ENCODE measurements around the gene RASAL2.
"Not testable (repeated sequence)": the region's sequence is repeated elsewhere in the genome, so short reads cannot be mapped to it uniquely, and the experiment has no call there.

Gene RASAL2

DNA sequence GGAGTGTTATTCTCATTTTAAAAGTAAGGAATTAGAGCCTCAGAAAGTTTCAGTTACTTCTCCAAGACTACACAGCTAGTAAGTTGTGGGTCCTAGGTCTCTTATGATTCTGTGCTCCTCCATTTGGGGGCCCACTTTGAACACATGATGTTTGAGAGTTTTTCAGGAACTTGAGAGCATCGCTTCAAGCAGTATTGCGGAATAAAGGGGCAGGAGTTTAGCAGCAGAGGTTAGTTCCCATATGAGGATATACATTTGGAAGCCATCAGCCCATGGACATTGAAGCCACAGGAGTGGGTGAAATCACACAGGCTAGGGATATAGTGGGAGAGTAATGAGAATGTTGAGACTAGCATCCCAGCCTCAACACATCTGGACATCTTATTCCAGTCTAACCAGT is 143.2 kb downstream of the RASAL2 start:
- no peak for DNase-seq (ENCODE audit: low spot score)

DNA sequence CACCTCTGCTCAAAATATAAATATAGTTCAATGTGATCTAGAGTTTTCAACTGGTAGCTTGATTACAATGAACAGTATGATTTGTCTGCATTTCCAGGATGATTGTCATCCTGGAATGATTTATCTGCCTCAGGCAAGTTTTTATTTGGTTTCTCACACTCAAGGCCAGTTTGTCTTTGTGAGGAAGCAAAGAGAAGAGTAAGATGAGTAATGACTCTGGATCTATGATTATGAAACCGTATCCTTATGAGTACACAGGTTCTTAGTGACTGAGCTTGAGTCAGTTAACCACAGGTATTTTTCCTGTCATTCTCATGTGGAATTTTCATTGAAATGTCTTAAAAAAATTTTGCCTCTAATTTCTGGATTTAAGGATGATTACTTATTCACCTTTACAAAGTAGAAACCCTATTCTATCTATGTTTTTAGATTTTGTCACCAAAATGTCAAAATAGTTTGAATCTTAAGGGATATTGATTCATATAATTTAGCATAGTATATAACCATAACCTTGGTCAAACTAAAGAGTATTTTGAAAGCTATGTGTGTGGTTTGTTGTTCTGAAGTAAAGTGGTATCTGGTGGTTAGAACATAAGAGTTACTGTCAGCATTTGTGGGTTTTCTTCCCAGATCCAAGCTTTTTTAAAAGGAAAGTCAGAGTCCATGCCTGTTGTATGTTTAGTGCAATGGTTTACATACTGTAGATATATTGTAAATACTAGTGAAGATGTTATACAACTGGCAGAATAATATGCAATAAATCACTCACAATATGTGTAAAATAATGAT is 145.0 kb downstream of the RASAL2 start:
- DNase-seq (ENCODE audit: low spot score) = no peak

DNA sequence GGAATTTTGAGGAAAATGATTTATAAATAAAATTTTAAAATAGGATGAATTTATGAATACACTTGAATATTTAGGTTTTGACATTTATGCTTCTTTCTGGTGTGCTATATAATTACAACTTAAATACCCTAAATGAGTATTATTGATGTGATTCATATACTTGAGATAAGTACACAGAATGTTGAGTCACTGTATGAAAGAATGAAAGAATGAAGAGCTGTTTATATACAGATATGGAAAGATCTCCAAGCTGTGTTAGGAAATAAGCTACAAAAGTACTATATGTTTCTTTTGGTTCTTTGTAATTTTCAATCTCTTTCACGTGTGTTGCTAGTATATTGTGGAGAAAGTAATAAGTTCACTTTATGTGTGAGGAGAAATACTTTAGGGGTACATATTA is 147.2 kb downstream of the RASAL2 start:
- DNase-seq (ENCODE audit: low spot score) = no peak

DNA sequence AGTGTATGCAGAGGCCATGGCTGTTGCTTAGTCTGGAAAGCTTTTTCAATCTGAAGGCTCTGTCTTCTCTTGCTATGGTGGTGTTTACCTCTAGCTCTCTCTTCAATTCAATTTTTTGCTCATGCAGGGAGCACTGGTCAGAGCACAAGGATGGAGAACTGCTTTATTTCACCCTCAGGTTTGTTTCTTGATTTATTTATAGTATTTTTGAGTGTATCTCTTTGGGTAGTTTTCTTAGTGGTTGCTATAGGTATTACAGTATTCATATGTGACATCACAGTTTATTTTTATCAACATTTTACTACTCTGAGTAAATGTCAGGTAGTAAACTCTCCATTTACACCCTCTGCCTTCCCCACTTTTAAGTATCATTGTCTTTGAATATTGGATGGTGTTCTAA is 147.9 kb downstream of the RASAL2 start:
- DNase-seq (ENCODE audit: low spot score) = no peak

DNA sequence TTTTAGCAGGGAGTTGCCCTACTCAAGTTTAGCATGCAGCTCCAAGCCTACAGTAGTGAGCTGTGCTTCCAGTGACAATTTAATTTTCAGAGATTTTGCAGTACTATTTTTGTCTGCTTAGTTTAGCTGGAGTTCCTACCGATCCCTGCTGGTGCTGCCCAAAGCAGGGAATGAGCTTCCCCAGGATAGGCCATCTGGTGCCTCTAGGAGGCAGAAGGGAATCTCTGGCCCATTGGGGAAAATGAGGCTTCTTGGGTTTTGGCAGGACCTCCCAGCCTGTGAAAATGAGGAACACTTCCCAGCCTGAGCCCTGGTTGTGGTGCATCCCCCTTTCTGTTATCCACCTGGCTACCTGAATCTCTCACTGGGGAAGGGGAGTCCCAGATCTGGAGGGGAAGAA is 149.2 kb downstream of the RASAL2 start:
- DNase-seq (ENCODE audit: low spot score) = no peak

DNA sequence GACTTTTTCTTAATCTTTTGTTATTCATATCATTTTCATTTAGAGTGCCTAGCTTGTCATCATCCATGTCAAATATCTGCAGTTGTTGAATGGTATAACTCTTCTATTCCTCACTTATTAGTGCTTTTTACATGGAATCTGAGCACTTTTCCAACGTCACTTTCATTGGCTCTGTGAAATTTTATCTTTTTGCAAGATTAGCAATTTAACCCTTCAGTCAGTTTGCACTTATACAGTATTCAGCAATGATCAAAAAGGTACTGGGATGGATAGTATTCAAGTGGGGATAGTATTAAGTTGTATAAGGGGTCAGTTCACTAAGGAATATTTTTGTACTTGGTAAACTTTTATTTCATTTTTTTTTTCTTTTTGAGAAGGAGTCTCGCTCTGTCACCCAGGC is 150.0 kb downstream of the RASAL2 start:
- DNase-seq (ENCODE audit: low spot score) = no peak

DNA sequence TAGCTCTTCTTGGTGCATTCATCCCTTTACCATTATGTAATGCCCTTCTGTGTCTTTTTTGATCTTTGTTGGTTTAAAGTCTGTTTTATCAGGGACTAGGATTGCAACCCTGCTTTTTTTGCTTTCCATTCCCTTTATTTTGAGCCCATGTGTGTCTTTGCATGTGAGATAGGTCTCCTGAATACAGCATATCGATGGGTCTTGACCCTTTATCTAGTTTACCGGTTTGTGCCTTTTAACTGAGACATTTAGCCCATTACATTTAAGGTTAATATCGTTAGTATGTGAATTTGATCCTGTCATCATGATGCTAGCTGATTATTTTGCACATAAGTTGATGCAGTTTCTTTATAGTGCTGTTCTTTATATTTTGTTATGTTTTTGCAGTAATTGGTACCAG is 154.4 kb downstream of the RASAL2 start:
- DNase-seq (ENCODE audit: low spot score) = not testable (repeated sequence)

DNA sequence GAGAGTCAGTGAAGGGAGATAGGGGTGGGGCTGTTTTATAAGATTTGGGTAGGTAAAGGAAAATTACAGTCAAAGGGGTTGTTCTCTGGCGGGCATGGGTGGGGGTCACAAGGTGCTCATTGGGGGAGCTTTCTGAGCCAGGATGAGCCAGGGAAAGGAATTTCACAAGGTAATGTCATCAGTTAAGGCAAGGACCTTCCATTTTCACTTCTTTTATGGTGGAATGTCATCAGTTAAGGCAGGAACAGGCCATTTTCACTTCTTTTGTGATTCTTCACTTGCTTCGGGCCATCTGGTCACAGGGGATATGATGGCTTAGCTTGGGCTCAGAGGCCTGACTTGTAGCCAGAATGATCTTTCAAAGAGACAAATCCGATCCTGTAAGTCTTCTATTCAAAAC is 159.7 kb downstream of the RASAL2 start:
- DNase-seq (ENCODE audit: low spot score) = not testable (repeated sequence)

DNA sequence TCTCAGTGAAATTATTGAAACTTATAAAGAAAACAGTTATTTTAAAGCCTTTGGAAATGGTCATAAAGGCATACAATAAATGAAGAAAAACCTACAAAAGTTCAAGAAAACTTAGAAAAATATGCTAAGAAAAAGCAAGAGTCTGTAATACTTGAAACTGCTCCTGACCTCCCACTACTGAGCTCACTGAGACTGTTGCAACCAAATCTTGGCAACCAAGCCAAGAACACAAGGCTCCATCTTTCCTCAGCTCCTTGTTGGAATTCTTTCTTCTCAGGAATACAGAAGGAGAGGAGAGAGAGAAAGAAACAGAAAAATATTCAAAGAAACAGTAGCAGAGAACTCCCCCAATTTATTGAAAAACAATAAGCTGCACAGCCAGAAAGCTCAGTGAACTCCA is 160.5 kb downstream of the RASAL2 start:
- no peak for DNase-seq (ENCODE audit: low spot score)

DNA sequence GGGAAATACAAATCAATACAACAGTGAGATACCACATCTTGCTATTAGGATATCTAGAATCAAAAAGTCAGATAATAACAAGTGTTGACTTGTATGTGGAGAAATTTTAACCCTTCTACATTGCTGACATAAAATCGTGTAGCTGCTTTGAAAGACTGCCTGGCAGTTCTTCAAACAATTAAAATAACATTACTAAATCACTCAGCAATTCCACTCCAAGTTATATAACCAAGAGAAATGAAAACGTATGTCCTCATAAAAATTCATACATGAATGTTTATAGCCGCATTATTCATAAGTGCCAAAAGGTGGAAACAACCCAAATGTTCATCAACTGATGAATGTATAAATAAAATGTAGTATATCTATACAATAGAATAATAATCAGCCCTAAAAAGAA is 164.6 kb downstream of the RASAL2 start:
- DNase-seq (ENCODE audit: low spot score) = no peak

DNA sequence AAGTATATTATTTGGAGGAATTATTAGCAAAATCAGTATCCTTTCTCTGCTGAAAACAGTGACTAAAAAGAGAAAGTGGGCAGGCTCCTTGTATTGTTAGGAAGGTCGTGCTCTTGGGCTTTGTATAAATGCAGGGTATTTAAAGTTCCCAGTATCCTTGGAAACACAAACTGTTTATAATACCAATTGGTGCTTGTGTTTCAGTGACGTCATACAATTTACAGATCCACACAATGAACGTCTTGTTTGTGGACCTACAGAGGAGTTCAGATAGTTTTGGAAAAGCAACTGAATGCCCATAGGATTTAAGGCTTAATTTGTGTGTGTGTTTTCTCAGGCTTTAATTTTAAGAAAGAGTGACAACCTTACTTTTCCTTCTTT is 168.2 kb downstream of the RASAL2 start:
- no peak for DNase-seq (ENCODE audit: low spot score)

DNA sequence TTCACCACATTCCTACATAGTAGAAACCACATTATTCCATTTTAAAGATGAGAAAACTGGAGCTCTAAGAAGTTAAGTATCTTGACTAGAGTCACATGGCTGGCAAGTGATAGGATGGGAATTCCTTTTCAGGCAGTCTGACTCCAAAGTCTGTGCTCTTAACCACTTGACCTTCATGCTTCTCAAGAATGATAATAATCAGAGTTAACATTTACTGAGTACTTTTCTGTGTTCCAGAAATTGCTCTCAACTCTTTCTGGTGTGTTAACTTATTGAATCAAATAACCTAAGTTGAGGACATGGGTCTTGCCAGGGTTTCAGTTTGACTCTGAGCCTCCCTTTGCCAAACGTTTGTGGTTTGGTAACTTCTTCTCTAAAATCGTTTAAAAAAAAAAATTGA is 169.4 kb downstream of the RASAL2 start:
- no peak for DNase-seq (ENCODE audit: low spot score)

DNA sequence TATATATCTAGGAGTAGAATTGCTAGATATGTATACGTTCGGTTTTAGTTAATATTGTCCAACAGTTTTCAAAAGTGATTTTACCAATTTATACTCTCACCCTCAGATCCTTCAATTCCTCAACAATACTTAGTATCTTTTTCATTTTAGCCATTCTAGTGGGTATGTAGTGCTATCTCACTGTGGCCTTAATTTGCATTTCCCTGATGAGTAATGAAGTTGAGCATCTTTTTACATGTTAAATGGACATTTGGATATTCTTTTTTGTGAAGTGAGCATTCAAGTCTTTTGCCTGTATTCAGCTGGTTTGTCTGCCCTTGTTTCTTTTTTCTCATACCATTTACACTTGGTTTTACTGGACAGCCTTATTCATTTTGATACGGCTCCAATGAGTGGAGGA is 172.2 kb downstream of the RASAL2 start:
- DNase-seq (ENCODE audit: low spot score) = no peak

DNA sequence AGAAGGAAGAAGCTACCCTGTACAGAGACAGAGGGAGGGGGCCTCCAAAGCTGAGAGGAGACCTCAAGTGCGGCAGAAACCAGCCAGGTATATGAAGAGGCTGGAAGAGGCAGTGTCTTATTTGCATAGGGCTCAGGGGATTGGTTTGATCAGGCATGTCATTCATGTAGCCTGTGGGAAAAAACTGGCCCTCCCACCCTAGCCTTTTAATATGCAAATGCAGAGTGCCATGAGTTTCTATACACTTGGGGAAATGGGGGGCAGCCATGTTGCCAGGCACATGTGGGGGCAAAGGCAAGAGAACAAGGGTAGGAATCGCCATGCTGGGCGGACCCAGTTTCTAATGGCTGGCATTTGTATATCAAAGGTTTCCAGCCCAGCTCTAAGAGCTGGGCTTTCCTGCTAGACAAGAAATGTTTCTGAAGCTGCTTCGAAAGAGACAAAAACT is 172.7 kb downstream of the RASAL2 start:
- DNase-seq (ENCODE audit: low spot score) = no peak

DNA sequence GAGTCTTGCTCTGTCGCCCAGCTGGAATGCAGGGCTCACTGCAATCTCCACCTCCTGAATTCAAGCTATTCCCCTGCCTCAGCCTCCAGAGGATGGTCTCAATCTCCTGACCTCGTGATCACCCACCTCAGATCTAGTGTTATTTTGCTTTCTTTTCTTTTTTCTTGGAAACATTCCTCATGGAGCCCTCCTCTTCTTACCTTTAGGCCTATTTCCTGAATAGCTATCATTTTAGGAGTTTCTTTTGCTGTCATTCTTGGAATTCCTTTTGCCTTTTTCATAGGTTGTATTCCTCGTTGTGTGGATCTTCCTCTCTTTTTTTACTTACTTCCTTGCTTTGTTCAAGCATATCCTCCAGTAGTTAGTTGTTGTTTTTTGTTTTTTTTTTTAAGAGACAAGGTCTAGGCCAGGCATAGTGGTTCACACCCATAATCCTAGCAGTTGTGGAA is 173.8 kb downstream of the RASAL2 start:
- DNase-seq (ENCODE audit: low spot score) = no peak

DNA sequence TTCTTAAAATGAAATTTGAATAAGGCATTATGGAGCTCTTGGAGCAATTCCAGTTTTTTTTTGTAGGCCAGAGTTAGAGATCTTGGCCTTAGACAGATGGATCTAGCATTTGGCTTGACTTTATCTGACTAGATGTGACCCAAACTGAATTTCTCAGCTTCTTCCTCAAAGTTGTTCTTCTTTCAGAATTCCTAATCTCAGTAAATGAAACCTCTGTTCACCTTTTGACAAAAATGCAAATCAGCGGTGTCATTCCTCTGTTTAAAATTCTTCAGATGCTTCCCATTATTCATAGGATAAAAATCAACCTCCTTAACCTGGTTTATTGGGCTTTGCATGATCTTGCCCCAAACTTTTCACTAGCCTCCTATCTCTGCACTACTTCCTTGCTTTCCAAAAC is 177.6 kb downstream of the RASAL2 start:
- no peak for DNase-seq (ENCODE audit: low spot score)

DNA sequence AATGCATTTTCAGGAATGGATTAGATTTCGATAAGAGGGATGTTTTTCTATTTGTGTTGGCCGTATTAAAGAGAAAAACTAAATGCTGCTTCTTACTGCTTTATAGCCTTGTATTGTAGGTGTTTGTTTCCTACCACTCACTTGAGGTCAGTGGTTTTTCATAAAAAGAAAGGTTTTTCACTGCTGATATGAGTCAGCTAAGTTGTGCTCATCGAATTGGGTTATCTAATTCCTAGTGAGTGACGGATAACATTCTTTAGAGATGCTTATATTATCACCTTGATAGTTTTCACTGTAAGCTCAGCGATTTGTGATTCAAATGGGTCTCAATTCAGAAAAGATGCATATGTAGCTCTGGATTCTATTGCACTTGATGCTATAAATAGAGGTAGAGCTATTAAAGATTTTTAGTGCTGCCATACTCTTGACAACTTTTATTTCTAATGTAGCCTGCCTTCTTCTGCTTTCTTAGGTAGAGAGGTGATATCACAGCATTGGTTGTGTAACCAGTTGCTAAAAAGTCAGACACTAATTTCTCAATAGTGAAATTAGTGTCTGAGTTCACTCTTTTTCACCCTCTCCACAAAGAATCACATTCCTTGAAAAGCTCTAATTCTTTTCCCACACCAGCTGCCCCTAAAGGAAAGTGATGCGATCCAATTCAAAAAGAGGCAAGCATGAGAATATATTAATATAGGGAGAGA is 180.0 kb downstream of the RASAL2 start:
- no peak for DNase-seq (ENCODE audit: low spot score)

DNA sequence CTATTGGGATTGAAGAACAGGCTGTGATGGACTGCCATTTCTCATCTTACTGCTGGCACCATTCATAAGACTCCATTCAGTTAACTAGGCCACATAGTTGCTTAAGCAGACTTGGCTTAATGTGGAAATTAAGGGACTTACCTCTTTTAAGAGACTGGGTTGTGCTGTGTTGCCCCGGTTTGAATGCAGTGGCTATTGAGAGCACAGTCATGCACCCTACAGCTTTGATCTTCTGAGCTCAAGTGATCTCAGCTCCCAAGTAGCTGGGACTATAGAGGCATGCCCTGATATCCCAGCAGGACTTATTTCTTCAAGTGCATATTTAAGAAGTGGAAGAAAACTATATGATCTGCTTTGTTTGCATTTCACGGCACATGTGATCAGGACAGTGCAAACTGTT is 181.1 kb downstream of the RASAL2 start:
- DNase-seq (ENCODE audit: low spot score) = no peak

DNA sequence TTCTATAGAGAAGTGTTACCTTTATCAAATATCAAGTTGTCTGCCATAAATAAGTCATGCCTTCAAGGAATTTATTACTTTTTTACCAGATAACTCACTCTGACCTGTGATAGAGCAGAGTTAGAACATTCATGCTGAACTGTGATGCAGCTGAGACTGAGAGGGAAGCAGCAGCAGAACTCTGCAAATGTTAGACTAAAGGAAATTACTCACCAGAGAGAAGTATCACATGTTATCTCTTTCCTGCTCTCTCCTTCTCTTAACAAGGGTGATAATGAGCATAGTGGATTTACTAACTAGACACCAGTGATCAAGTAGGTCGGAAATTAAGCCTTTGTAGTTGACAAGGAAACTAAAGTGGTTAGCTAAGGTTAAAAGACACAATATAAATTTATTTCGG is 181.6 kb downstream of the RASAL2 start:
- DNase-seq (ENCODE audit: low spot score) = no peak

DNA sequence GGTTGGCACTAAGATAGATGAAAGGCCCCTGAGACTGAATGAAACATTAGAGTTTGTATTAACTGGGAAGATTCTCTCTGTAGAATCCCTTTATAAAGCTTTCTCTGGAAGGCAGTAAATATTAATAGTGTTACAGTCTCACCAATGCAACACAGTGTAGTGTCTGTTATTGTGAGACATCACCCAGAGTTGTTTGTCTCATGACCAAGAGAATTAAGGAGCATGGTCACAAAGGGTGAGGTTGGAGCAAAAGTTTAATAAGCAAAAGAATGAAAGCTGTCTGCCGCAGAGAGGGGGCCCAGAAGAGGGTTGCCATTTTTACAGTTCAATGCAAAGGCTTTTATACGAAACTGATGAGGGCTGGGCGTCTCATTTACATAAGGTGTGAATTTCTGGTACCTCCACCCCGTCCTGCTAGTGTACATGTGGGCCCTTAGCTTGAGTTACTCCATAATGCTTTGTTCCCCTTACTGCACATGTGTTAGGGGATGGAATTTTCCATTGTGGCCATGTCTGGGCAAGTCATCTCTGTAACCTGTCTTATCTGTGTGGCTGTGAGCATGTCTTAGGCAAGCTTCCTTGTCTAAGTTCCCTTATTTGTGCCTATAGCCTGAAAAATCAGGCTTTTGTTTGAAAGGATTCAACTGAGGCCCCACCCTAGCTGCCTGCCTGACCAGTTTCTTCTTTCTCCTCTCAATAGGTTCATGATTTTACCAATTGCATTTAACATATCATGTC is 184.1 kb downstream of the RASAL2 start:
- DNase-seq (ENCODE audit: low spot score) = no peak

DNA sequence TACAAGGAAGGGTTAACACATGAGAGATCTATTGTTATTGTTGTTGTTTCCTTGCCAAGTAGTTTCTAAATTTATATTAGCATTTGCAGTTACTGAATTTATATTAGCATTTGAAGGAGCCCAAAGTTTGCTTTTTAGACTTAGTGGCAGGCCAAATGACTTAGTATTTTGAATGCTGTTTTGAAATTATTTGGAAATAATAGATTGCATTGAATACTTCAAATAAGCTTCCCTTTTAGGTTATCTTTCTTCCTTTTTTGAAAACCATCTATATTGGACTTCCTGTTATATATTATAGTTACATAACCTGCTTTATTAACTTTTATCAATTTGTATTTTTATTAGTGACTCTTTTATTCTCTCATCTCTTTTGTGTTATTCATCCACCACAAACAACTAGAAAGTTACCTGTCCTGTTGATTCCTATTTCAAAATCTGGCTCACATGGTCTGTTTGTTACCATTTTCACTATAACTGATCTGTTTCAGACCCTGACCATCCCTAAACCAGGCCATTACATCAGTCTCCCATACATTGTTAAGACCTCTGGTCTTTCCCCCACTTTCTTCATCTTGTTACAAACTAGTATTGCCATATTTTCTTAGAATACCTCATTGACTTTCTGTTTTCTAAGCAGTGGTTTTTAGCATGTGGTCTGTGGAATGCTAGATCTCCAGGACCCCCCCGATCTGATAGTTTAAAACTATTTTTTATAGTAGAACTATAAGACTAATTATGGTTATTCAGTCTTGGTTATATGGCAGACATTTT is 185.2 kb downstream of the RASAL2 start:
- no peak for DNase-seq (ENCODE audit: low spot score)

DNA sequence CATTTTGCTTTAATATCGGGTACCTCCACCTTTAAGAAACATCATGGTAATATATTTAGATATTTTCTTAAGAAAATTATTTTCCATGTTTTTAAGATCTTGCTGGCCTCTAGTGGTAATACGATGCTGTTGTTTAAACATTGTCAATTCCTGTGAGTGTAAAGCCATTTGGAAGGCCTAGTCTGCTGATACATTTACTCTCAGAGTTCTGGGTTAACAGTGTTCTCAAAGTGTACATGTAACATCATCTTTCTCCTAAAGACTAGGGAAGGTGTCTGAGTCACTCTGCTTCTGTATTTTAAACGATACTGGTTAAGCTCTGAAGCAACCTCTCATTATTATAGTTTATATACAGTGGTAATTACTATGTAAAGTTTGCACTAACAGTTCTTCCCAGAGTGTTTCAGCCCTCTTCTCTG is 189.1 kb downstream of the RASAL2 start:
- no peak for DNase-seq (ENCODE audit: low spot score)
